CD14-positive monocyte (primary cell): ENCODE data around the gene DEPDC7. TPM values are rescaled to one million over a fixed set of nuclear protein-coding genes. Genes with fewer than 3 reads are reported as not detected.

Experiments used
- DNase-seq, 3 donors: peaks; one replicate each; pipeline ENCODE4 v3.0.0-alpha.2; 2011 to 2022
- H2AFZ ChIP-seq: 2 replicates; pipeline ENCODE4 v1.6.0; 2012; ENCODE audit warnings: mild to moderate bottlenecking, low read depth, low read length, inconsistent platforms; ENCODE audit not compliant: insufficient read depth, poor library complexity, severe bottlenecking
- H3K27ac ChIP-seq, 2 donors: 1 replicate in 1 of 2; 2 replicates in 1 of 2; pipeline ENCODE4 v1.5.1; 2012 to 2013; ENCODE audit warnings: low read length in 2 of 2, control low read depth in 1 of 2, inconsistent platforms in 1 of 2, low read depth in 1 of 2, mild to moderate bottlenecking in 1 of 2
- H3K27me3 ChIP-seq, 2 donors: one replicate each; pipeline versions ENCODE4 v1.6.0 to v1.6.1; 2011 to 2013; ENCODE audit warnings: low read length in 2 of 2; ENCODE audit not compliant: control insufficient read depth in 2 of 2, insufficient read depth in 2 of 2
- H3K36me3 ChIP-seq, 2 donors: replicated peaks in 1 of 2; 1 replicate in 1 of 2; 2 replicates in 1 of 2; pipeline versions ENCODE4 v1.5.1 to v1.6.1; 2012 to 2013; ENCODE audit warnings: low read length in 2 of 2, control low read depth in 1 of 2, inconsistent platforms in 1 of 2, mild to moderate bottlenecking in 1 of 2; ENCODE audit not compliant: insufficient read depth in 2 of 2, control insufficient read depth in 1 of 2
- H3K4me1 ChIP-seq, 2 donors: 1 replicate in 1 of 2; 2 replicates in 1 of 2; pipeline versions ENCODE4 v1.5.1 to v1.6.1; 2012 to 2013; ENCODE audit warnings: low read length in 2 of 2, control low read depth in 1 of 2, inconsistent platforms in 1 of 2, mild to moderate bottlenecking in 1 of 2, moderate library complexity in 1 of 2; ENCODE audit not compliant: insufficient read depth in 2 of 2, control insufficient read depth in 1 of 2
- H3K4me2 ChIP-seq: replicated peaks from 2 replicates; pipeline ENCODE3; 2012; ENCODE audit warnings: low read length, moderate library complexity, mild to moderate bottlenecking; ENCODE audit not compliant: poor library complexity, severe bottlenecking; ENCODE audit errors: extremely low read depth
- H3K4me3 ChIP-seq, 3 experiments: fragments of 200-600 bp in 1 of 3; sonication (generic) in 1 of 3; replicated peaks in 1 of 3; 1 replicate in 2 of 3; 2 replicates in 1 of 3; pipeline ENCODE4 v1.5.1; 2011 to 2013; ENCODE audit warnings: low read length in 3 of 3, mild to moderate bottlenecking in 3 of 3, control low read depth in 2 of 3, low read depth in 2 of 3, inconsistent platforms in 1 of 3, moderate library complexity in 1 of 3
- H3K79me2 ChIP-seq: 2 replicates; pipeline ENCODE4 v1.6.0; 2012; ENCODE audit warnings: mild to moderate bottlenecking, control low read depth, inconsistent platforms, low read length, moderate library complexity; ENCODE audit not compliant: insufficient read depth
- H3K9ac ChIP-seq: 2 replicates; pipeline ENCODE4 v1.6.0; 2017; ENCODE audit warnings: low read length, mild to moderate bottlenecking; ENCODE audit not compliant: insufficient read depth, poor library complexity, severe bottlenecking
- H3K9me3 ChIP-seq, 2 donors: replicated peaks in 1 of 2; 1 replicate in 1 of 2; 2 replicates in 1 of 2; pipeline versions ENCODE4 v1.5.1 to v1.6.1; 2012 to 2013; ENCODE audit warnings: low read length in 2 of 2, control low read depth in 1 of 2; ENCODE audit not compliant: control insufficient read depth in 1 of 2, insufficient read depth in 1 of 2
- H4K20me1 ChIP-seq: 2 replicates; pipeline ENCODE4 v1.6.0; 2012; ENCODE audit warnings: mild to moderate bottlenecking, low read length, control low read depth, moderate library complexity; ENCODE audit not compliant: insufficient read depth
- H3K27ac Mint-ChIP-seq, 7 donors: one replicate each; pipeline ENCODE4 v1.8.0; 2020; ENCODE audit warnings: mild to moderate bottlenecking in 7 of 7, mixed read lengths in 7 of 7, moderate library complexity in 6 of 7, inconsistent platforms in 2 of 7
- H3K27me3 Mint-ChIP-seq, 3 donors: one replicate each; pipeline ENCODE4 v1.8.0; 2021 to 2022; ENCODE audit warnings: low read depth in 3 of 3, mild to moderate bottlenecking in 3 of 3, mixed read lengths in 3 of 3, moderate library complexity in 3 of 3, inconsistent platforms in 1 of 3
- H3K36me3 Mint-ChIP-seq, 2 donors: one replicate each; pipeline ENCODE4 v1.8.0; 2020; ENCODE audit warnings: mixed read lengths in 2 of 2, inconsistent platforms in 1 of 2, mild to moderate bottlenecking in 1 of 2
- H3K4me1 Mint-ChIP-seq: one replicate; pipeline ENCODE4 v1.8.0; 2020; ENCODE audit warnings: mild to moderate bottlenecking, mixed read lengths
- H3K4me3 Mint-ChIP-seq, 2 donors: one replicate each; pipeline ENCODE4 v1.8.0; 2020; ENCODE audit warnings: mild to moderate bottlenecking in 2 of 2, mixed read lengths in 2 of 2, moderate library complexity in 1 of 2
- H3K9me3 Mint-ChIP-seq, 7 donors: one replicate each; pipeline ENCODE4 v1.8.0; 2020 to 2022; ENCODE audit warnings: mixed read lengths in 7 of 7, mild to moderate bottlenecking in 6 of 7, moderate library complexity in 6 of 7, inconsistent platforms in 2 of 7
- CTCF ChIP-seq: fragments of 200-600 bp; IDR thresholded peaks from one replicate; pipeline ENCODE4 v1.8.0; 2022; ENCODE audit warnings: antibody characterized with exemption, mild to moderate bottlenecking
- WGBS: methylation state at CpG from one replicate; pipeline ENCODE4 v1.1.5; 2013; ENCODE audit warnings: missing lambda C conversion rate; ENCODE audit not compliant: insufficient coverage; 5-methylcytosine and 5-hydroxymethylcytosine counted together
- intact Hi-C, 2 donors: fragments of 100-400 bp; cut with micrococcal nuclease; formaldehyde crosslinking; loops; one replicate each; pipeline versions ENCODE4 v1.15.0 to v1.15.1; 2023
- polyA plus RNA-seq, 3 donors: library from polyadenylated mRNA; depleted of rRNA in 1 of 3; unstranded in 2 of 3; stranded (reverse) in 1 of 3; fragments of 300-500 nt in 2 of 3; fragments of >200 nt in 1 of 3; fragmentation: Illumina TruSeq in 2 of 3; gene quantifications; 1 replicate in 2 of 3; 2 replicates in 1 of 3; pipeline ENCODE4 v1.2.3, GENCODE V29; 2012 to 2021

Gene DEPDC7
- polyA plus RNA-seq, 3 donors = 0.33 to 0.55 (median 0.48) TPM

- H3K27ac Mint-ChIP-seq = peak overlapping the region in 1 of 7 donors; percentile 52
Observed at GRCh38 chr11:32972781-32973180, 42.9 kb upstream of the DEPDC7 start.

GRCh38 chr11:32982626-32983025 lies 33.1 kb upstream of the DEPDC7 start:
- H3K36me3 Mint-ChIP-seq = peaks cover 4 to 5% of the 10 kb centered on the region in 2 donors

More at GRCh38 chr11:32972781-32973180, 42.9 kb upstream of the DEPDC7 start:
- intact Hi-C loops = no loop called here
- no peaks in the 10 kb centered on the region for H3K4me1 Mint-ChIP-seq
- no peak for TF ChIP-seq CTCF
- H3K36me3 ChIP-seq = peaks cover 46 to 86% of the 10 kb centered on the region in 2 donors
- no peak overlapping the region for H2AFZ ChIP-seq
- no peak overlapping the region for H3K4me3 ChIP-seq
- no peaks in the 10 kb centered on the region for H3K27me3 Mint-ChIP-seq
- peaks cover 50 to 60% of the 10 kb centered on the region in 2 donors for H3K36me3 Mint-ChIP-seq
- H3K27me3 ChIP-seq = no peaks in the 10 kb centered on the region
- H3K9me3 ChIP-seq = no peaks in the 10 kb centered on the region
- H3K27ac ChIP-seq = no peak overlapping the region
- no peaks in the 10 kb centered on the region for H3K9me3 Mint-ChIP-seq
- H3K4me1 ChIP-seq = no peaks in the 10 kb centered on the region
- DNase-seq = no peak
- H4K20me1 ChIP-seq = no peaks in the 10 kb centered on the region
- H3K9ac ChIP-seq = no peak overlapping the region
- no peak overlapping the region for H3K4me3 Mint-ChIP-seq
- H3K79me2 ChIP-seq = no peaks in the 10 kb centered on the region
- no peak overlapping the region for H3K4me2 ChIP-seq
- WGBS = 96% methylated on average over 3 of the region's 3 CpGs

More at GRCh38 chr11:32982626-32983025, 33.1 kb upstream of the DEPDC7 start:
- Histone ChIP-seq H4K20me1 (no peaks in the 10 kb centered on the region), H3K79me2 (no peaks in the 10 kb centered on the region), H3K4me3 (no peak overlapping the region), H3K36me3 (peaks cover 5 to 15% of the 10 kb centered on the region in 2 donors), H3K27ac (no peak overlapping the region), H3K4me2 (no peak overlapping the region), H3K9ac (no peak overlapping the region), H2AFZ (no peak overlapping the region), H3K4me1 (no peaks in the 10 kb centered on the region), H3K9me3 (no peaks in the 10 kb centered on the region), H3K27me3 (no peaks in the 10 kb centered on the region)
- TF ChIP-seq CTCF = no peak
- peak overlapping the region in 1 of 7 donors; percentile 14 for H3K27ac Mint-ChIP-seq
- no peak overlapping the region for H3K4me3 Mint-ChIP-seq
- intact Hi-C loops = no loop called here
- WGBS = no CpG with 5 or more reads among the region's 2 CpGs
- H3K9me3 Mint-ChIP-seq = peaks cover 0 to 2% (median 0%) of the 10 kb centered on the region in 7 donors
- H3K4me1 Mint-ChIP-seq = no peaks in the 10 kb centered on the region
- no peaks in the 10 kb centered on the region for H3K27me3 Mint-ChIP-seq
- DNase-seq = no peak
